Measurements from ENCODE around the gene ALDH5A1.

- no peak for TF ChIP-seq PATZ1 (CRISPR knock-in tag; IDR thresholded peaks at IDR 0.05; ENCODE audit: borderline replicate concordance)
- no peak for TF ChIP-seq ESRRG (CRISPR knock-in tag; IDR thresholded peaks at IDR 0.05)
- no peak for TF ChIP-seq SNAI2 (CRISPR knock-in tag; IDR thresholded peaks at IDR 0.05)
- TF ChIP-seq RARB (CRISPR knock-in tag; IDR thresholded peaks at IDR 0.05): no peak
- TF ChIP-seq GLIS3 (CRISPR knock-in tag; IDR thresholded peaks at IDR 0.05): no peak
- TF ChIP-seq, protein P1, sequence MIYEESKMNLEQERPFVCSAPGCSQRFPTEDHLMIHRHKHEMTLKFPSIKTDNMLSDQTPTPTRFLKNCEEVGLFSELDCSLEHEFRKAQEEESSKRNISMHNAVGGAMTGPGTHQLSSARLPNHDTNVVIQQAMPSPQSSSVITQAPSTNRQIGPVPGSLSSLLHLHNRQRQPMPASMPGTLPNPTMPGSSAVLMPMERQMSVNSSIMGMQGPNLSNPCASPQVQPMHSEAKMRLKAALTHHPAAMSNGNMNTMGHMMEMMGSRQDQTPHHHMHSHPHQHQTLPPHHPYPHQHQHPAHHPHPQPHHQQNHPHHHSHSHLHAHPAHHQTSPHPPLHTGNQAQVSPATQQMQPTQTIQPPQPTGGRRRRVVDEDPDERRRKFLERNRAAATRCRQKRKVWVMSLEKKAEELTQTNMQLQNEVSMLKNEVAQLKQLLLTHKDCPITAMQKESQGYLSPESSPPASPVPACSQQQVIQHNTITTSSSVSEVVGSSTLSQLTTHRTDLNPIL (CRISPR knock-in tag; IDR thresholded peaks at IDR 0.05; ENCODE audit: low read depth): no peak
- no peak for TF ChIP-seq ZC3H10 (CRISPR knock-in tag; IDR thresholded peaks at IDR 0.05)
- TF ChIP-seq ZNF565 (CRISPR knock-in tag; conservative IDR thresholded peaks at IDR 0.05; ENCODE audit: low read depth): no peak
- TF ChIP-seq ZFP3 (CRISPR knock-in tag; IDR thresholded peaks at IDR 0.05): no peak
- TF ChIP-seq TOX (CRISPR knock-in tag; IDR thresholded peaks at IDR 0.05; ENCODE audit: borderline replicate concordance): no peak
- no peak for TF ChIP-seq ZFP30 (CRISPR knock-in tag; IDR thresholded peaks at IDR 0.05)
- TF ChIP-seq, protein P2, sequence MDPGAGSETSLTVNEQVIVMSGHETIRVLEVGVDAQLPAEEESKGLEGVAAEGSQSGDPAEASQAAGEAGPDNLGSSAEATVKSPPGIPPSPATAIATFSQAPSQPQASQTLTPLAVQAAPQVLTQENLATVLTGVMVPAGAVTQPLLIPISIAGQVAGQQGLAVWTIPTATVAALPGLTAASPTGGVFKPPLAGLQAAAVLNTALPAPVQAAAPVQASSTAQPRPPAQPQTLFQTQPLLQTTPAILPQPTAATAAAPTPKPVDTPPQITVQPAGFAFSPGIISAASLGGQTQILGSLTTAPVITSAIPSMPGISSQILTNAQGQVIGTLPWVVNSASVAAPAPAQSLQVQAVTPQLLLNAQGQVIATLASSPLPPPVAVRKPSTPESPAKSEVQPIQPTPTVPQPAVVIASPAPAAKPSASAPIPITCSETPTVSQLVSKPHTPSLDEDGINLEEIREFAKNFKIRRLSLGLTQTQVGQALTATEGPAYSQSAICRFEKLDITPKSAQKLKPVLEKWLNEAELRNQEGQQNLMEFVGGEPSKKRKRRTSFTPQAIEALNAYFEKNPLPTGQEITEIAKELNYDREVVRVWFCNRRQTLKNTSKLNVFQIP (CRISPR knock-in tag; IDR thresholded peaks at IDR 0.05; ENCODE audit: borderline replicate concordance, low read depth): no peak
- no peak for TF ChIP-seq TCF4 (CRISPR knock-in tag; IDR thresholded peaks at IDR 0.05; ENCODE audit: borderline replicate concordance)
These were observed 7.1 kb downstream of the ALDH5A1 start for GRCh38 chr6:24501914-24502313.

Measured in SK-N-SH treated with all-trans-retinoic acid at 6 μM for 48 hours (cell line).